ENCODE measurements around the gene FOXRED1.

GRCh38 chr11:126267650-126268049, 1.3 kb upstream of the FOXRED1 start:
- no peak for TF ChIP-seq CTCF (conservative IDR thresholded peaks at IDR 0.05)
- no peak for TF ChIP-seq ZFX (IDR thresholded peaks at IDR 0.05)
